Sigmoid colon (tissue), 3 donors: ENCODE data around the gene KLHL42.

Source experiments
- POLR2A ChIP-seq, 2 donors: fragments of 450-650 bp; IDR thresholded peaks; one replicate each; pipeline ENCODE4 v1.6.1; 2016; ENCODE audit warnings: antibody characterized with exemption in 2 of 2, mild to moderate bottlenecking in 2 of 2, moderate library complexity in 2 of 2
- TF ChIP-seq, protein P1 (sequence below), 4 experiments: fragments of 450-650 bp in 3 of 4; fragments of 200-600 bp in 1 of 4; IDR thresholded peaks; one replicate each; pipeline ENCODE4 v1.5.1; 2016 to 2019; ENCODE audit warnings: antibody characterized with exemption in 4 of 4, mild to moderate bottlenecking in 3 of 4, moderate library complexity in 2 of 4

DNA sequence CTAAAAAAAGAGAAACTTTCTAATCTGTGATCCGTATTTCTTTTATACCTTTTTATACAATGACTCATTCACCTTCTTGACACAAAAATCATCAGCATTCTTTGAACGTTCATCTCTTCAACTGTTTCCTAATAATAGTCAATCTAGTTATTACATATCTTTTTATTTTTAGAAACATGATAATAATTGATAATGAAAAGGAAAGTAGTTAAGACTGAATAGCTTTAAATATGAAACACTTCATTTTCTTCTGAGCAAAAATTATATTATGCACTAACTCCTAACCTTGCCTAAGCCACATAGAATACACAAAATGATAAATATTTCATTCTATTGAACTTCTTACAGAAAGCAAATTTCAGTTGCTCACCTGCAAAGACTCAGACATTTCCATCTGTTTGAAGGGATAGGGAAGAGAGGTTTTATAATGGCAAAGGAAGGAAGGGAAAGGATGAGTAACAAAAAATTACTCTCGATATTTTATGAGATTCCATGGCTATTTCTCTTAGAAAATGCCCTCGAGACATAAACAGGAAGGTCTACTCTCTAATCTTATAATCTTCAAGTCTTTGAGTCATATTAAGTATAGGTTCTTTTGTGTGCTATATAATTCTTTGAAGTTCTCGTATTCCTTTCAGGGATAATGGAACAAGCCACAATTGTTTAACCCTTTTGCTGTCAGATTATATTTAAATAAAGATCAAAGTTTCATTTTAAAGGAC lies 7.5 kb upstream of the KLHL42 start:
- TF ChIP-seq, protein P1, sequence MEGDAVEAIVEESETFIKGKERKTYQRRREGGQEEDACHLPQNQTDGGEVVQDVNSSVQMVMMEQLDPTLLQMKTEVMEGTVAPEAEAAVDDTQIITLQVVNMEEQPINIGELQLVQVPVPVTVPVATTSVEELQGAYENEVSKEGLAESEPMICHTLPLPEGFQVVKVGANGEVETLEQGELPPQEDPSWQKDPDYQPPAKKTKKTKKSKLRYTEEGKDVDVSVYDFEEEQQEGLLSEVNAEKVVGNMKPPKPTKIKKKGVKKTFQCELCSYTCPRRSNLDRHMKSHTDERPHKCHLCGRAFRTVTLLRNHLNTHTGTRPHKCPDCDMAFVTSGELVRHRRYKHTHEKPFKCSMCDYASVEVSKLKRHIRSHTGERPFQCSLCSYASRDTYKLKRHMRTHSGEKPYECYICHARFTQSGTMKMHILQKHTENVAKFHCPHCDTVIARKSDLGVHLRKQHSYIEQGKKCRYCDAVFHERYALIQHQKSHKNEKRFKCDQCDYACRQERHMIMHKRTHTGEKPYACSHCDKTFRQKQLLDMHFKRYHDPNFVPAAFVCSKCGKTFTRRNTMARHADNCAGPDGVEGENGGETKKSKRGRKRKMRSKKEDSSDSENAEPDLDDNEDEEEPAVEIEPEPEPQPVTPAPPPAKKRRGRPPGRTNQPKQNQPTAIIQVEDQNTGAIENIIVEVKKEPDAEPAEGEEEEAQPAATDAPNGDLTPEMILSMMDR (IDR thresholded peaks at IDR 0.05): no peak
- TF ChIP-seq POLR2A (IDR thresholded peaks at IDR 0.05): no peak
